ENCODE results near the gene MLXIP. TPM values are rescaled to one million over a fixed set of nuclear protein-coding genes. Genes with fewer than 3 reads are reported as not detected.

MLXIP gene
- total RNA-seq, 2 experiments from 2014 or later: 27.5 to 44.7 TPM

DNA sequence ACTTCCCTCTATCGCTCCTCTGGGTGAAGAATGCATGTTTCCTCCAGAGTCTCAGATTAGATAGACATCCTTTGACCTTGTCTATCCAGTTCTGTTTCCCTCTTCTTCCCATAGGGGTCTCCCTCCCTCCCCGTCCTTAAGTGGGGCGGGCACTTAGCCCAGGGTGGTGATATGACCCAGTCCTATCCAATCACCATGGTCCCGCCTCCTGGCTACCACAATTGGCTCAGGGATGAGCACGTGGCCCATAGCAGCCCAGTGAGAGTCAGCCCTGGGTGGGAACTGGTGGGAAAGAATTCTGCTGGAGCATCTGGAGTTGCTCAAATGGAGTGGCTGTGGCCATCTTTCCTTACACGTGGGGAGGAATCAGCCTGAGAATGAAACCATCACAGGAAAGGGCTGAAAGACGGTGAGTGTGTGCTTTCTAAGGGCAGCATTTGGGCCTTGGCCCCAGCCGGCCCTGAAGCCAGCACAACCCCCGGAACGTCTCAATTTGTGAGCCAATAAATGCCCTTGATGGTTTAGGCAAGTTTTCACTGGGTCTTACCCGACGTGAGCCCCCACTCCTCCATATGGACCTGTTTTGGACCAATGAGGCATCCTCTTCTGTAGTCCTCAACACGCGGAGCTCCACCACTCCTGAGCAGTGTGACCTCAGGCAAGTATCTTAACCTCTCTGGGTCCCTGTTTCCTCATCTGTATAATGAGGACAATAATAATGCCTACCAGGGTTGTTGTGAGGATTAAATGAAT is 14.4 kb upstream of the MLXIP start:
- peak overlapping the region; percentile 45; the same call in 1 of the 2 replicates for H2AFZ ChIP-seq (ENCODE audit: low read length)
- TF ChIP-seq, protein P1, sequence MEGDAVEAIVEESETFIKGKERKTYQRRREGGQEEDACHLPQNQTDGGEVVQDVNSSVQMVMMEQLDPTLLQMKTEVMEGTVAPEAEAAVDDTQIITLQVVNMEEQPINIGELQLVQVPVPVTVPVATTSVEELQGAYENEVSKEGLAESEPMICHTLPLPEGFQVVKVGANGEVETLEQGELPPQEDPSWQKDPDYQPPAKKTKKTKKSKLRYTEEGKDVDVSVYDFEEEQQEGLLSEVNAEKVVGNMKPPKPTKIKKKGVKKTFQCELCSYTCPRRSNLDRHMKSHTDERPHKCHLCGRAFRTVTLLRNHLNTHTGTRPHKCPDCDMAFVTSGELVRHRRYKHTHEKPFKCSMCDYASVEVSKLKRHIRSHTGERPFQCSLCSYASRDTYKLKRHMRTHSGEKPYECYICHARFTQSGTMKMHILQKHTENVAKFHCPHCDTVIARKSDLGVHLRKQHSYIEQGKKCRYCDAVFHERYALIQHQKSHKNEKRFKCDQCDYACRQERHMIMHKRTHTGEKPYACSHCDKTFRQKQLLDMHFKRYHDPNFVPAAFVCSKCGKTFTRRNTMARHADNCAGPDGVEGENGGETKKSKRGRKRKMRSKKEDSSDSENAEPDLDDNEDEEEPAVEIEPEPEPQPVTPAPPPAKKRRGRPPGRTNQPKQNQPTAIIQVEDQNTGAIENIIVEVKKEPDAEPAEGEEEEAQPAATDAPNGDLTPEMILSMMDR (conservative IDR thresholded peaks at IDR 0.05; ENCODE audit: low read length): peak; percentile 77
- TF ChIP-seq EZH2phosphoT487 (IDR thresholded peaks at IDR 0.05; ENCODE audit: borderline replicate concordance, low read depth, low read length): no peak
- no peaks in the 10 kb centered on the region for H4K20me1 ChIP-seq (ENCODE audit: insufficient read depth, low read length)
- H3K36me3 ChIP-seq (ENCODE audit: insufficient read depth, low read length): peaks cover 32% of the 10 kb centered on the region
- DNase-seq (ENCODE audit: low spot score): peak; percentile 85
- no peaks in the 10 kb centered on the region for H3K9me3 ChIP-seq (ENCODE audit: low read length)
- CTCF ChIA-PET (ENCODE audit: unreplicated experiment): no interaction called here
- no peaks in the 10 kb centered on the region for H3K9me2 ChIP-seq (ENCODE audit: insufficient read depth, low read length)
- H3K27ac ChIP-seq (ENCODE audit: low read depth, low read length, poor library complexity, severe bottlenecking): no peak overlapping the region
- H3K4me2 ChIP-seq (ENCODE audit: low read length): peak overlapping the region; percentile 23; the same call in 1 of the 2 replicates
- POLR2A ChIA-PET: interaction anchor here (0.7 kb wide), 1 partner anchor 248 kb away, joined by 3 read pairs; no protein-coding TSS in a partner anchor
- no peak overlapping the region for H3K4me3 ChIP-seq (ENCODE audit: low read depth, low read length, poor library complexity, severe bottlenecking)
- H3K79me2 ChIP-seq (ENCODE audit: insufficient read depth, low read depth, low read length): no peaks in the 10 kb centered on the region
- BruUV-seq (replicated peaks): no TSS peak
- peaks cover 34% of the 10 kb centered on the region for H3K4me1 ChIP-seq (ENCODE audit: insufficient read depth, low read length, poor library complexity, severe bottlenecking)
- intact Hi-C loops (cut with micrococcal nuclease; ENCODE audit: unreplicated experiment): loop anchor here (2.0 kb wide), 1 partner anchor 59 kb away; no protein-coding TSS in a partner anchor

DNA sequence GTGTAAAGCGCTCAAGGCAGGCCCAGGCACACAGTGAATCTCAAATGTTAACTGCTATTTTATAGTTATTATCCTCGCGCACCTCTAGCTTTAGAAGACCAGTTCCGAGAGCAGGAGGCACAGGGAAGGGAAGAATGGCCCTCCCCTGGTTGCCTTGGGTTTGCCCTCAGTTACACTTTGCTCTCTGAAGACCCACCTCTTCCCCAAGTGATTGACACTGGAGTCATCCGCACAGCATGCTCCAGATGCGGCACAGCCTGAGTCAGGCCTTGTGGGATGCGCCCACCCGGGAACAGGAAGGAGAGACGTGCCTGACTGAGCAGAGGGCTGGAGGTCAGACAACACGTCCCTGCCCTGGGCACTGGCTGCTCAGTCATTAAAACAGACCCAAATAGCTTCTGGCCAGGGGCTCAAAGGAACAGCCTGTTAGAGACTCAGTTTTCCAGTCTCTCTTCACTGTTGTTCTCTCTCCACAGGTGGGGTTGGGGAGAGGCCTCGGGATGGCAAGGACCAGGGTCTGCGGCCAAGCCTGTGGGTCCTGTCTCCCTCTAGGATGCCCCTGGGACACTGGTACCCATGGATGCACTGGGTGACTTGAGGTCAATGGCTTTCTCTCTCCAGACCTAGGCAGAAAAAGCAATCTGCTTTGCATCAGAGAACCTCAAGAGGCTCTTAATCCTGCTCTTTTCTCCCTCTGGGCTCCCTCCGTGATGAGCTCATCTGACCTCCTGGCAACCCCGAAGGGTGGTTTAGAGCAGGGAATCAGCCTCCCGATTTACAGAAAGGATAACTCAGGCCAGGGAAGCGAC is 13.6 kb upstream of the MLXIP start:
- intact Hi-C loops (cut with micrococcal nuclease; ENCODE audit: unreplicated experiment): loop anchor here (2.0 kb wide), 1 partner anchor 58 kb away; no protein-coding TSS in a partner anchor
- Histone ChIP-seq H3K9me3 (ENCODE audit: low read length) (no peaks in the 10 kb centered on the region), H4K20me1 (ENCODE audit: insufficient read depth, low read length) (no peaks in the 10 kb centered on the region), H3K4me1 (ENCODE audit: insufficient read depth, low read length, poor library complexity, severe bottlenecking) (peaks cover 34% of the 10 kb centered on the region), H2AFZ (ENCODE audit: low read length) (peak overlapping the region; percentile 45; the same call in 1 of the 2 replicates), H3K9me2 (ENCODE audit: insufficient read depth, low read length) (no peaks in the 10 kb centered on the region), H3K4me2 (ENCODE audit: low read length) (peak overlapping the region; percentile 23; the same call in 1 of the 2 replicates), H3K27ac (ENCODE audit: low read depth, low read length, poor library complexity, severe bottlenecking) (no peak overlapping the region), H3K79me2 (ENCODE audit: insufficient read depth, low read depth, low read length) (no peaks in the 10 kb centered on the region), H3K4me3 (ENCODE audit: low read depth, low read length, poor library complexity, severe bottlenecking) (no peak overlapping the region), H3K36me3 (ENCODE audit: insufficient read depth, low read length) (peaks cover 24% of the 10 kb centered on the region)
- BruUV-seq (replicated peaks): no TSS peak
- ChIA-PET CTCF (ENCODE audit: unreplicated experiment) (interaction anchor here (0.5 kb wide), 1 partner anchor 63 kb away, joined by 4 read pairs; no protein-coding TSS in a partner anchor), POLR2A (interaction anchor here (0.6 to 0.9 kb wide), 3 partner anchors 10 to 437 kb away, joined by 3 to 4 read pairs (median 3); no protein-coding TSS in a partner anchor)
- no peak for DNase-seq (ENCODE audit: low spot score)
- TF ChIP-seq, protein P1 (conservative IDR thresholded peaks at IDR 0.05; ENCODE audit: low read length): no peak
- no peak for TF ChIP-seq EZH2phosphoT487 (IDR thresholded peaks at IDR 0.05; ENCODE audit: borderline replicate concordance, low read depth, low read length)

All from OCI-LY7 (cell line).